IPS-18a (cell line): ENCODE measurements around the gene OR10S1.
"Not testable (repeated sequence)": the region's sequence is repeated elsewhere in the genome, so short reads cannot be mapped to it uniquely, and the experiment has no call there.

Experiments used
- H3K27ac ChIP-seq: one replicate; pipeline ENCODE4 v1.5.1; 2013; ENCODE audit warnings: low read length
- H3K27me3 ChIP-seq: one replicate; pipeline ENCODE4 v1.6.1; 2013; ENCODE audit warnings: mild to moderate bottlenecking, low read length; ENCODE audit not compliant: control insufficient read depth, insufficient read depth
- H3K36me3 ChIP-seq: one replicate; pipeline ENCODE4 v1.6.1; 2013; ENCODE audit warnings: low read depth, low read length; ENCODE audit not compliant: control insufficient read depth
- H3K4me1 ChIP-seq: one replicate; pipeline ENCODE4 v1.6.1; 2013; ENCODE audit warnings: low read depth, low read length; ENCODE audit not compliant: control insufficient read depth
- H3K4me3 ChIP-seq: one replicate; pipeline ENCODE4 v1.5.1; 2013; ENCODE audit warnings: low read length
- H3K9ac ChIP-seq: one replicate; pipeline ENCODE4 v1.6.1; 2013; ENCODE audit warnings: mild to moderate bottlenecking, low read length, moderate library complexity
- H3K9me3 ChIP-seq: one replicate; pipeline ENCODE4 v1.6.1; 2013; ENCODE audit warnings: low read depth, low read length; ENCODE audit not compliant: control insufficient read depth

The OR10S1 gene, protein sequence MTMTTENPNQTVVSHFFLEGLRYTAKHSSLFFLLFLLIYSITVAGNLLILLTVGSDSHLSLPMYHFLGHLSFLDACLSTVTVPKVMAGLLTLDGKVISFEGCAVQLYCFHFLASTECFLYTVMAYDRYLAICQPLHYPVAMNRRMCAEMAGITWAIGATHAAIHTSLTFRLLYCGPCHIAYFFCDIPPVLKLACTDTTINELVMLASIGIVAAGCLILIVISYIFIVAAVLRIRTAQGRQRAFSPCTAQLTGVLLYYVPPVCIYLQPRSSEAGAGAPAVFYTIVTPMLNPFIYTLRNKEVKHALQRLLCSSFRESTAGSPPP

GRCh38 chr11:123977731-123978347 lies at the start of gene OR10S1:
Gene OR10S1, minus strand, starts transcription at chr11:123977781. Its CDS starts 117 bp downstream, at chr11:123977664.
- H3K27me3 ChIP-seq = no peaks in the 10 kb centered on the region
- no peak within 1 kb of the TSS for H3K4me3 ChIP-seq
- H3K9ac ChIP-seq = no peak within 1 kb of the TSS
- no peaks in the 10 kb centered on the region for H3K9me3 ChIP-seq
- no peaks in the 10 kb centered on the region for H3K4me1 ChIP-seq
- H3K27ac ChIP-seq = no peak within 1 kb of the TSS
- no peaks in the 10 kb centered on the region for H3K36me3 ChIP-seq

DNA sequence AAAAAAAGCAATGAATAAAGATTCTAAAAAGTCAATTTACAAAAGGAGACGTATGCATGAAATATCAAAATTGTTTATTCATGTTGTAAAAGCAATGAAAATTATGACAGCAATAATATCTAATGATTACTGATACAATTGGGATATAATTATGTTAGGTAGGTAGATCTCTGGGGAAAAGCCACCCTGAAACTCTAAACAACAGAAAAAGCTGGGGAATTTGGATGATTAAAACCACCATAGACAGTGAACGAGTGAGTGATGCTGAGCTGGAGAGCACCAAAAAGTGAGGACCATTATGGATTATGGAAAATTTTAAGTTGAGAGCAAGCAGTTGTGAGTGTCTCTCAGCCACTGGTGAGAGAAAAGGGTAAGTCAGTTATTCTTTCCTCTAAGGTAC lies 48.9 kb upstream of the OR10S1 start, which contains the start of gene OR10G8:
OR10G8 (plus strand) TSS at position 301 of the 400 bp plus-strand sequence. CDS start 2,825 bp downstream, outside the sequence.
- Histone ChIP-seq H3K9ac (no peak within 1 kb of the TSS), H3K4me1 (no peaks in the 10 kb centered on the region), H3K9me3 (no peaks in the 10 kb centered on the region), H3K4me3 (no peak within 1 kb of the TSS), H3K36me3 (no peaks in the 10 kb centered on the region), H3K27ac (no peak within 1 kb of the TSS), H3K27me3 (no peaks in the 10 kb centered on the region)

DNA sequence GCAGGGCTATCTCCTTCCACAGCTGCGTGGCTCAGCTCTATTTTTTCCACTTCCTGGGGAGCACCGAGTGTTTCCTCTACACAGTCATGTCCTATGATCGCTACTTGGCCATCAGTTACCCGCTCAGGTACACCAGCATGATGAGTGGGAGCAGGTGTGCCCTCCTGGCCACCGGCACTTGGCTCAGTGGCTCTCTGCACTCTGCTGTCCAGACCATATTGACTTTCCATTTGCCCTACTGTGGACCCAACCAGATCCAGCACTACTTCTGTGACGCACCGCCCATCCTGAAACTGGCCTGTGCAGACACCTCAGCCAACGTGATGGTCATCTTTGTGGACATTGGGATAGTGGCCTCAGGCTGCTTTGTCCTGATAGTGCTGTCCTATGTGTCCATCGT lies 38.3 kb upstream of the OR10S1 start:
- not testable (repeated sequence) for H3K27me3 ChIP-seq, H3K9ac ChIP-seq, H3K36me3 ChIP-seq, H3K4me3 ChIP-seq, H3K4me1 ChIP-seq, H3K27ac ChIP-seq, H3K9me3 ChIP-seq

GRCh38 chr11:124012697-124013096 lies 35.1 kb upstream of the OR10S1 start, which contains the start of gene OR10G4:
Gene OR10G4, plus strand, starts transcription at chr11:124012997. Its CDS starts 2,578 bp downstream, at chr11:124015575.
- no peak within 1 kb of the TSS for H3K4me3 ChIP-seq

DNA sequence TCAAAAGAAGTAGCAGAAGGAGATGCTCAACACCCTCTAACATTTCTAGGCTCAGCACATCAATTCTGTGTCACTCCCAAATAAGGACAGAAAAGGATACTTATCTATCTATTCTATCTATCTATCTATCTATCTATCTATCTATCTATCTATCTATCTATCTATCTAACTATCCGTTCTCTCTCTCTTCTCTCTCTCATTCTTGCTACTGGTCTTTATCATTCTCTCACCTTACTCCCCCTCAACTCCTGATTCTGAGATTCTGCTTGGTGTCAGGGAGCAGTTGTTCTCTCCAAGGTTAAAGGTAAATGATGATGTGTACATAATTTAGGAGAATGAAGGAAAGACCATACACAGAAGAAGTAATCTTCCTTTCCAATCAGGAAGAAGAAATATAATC lies 17.5 kb upstream of the OR10S1 start, which contains the start of gene OR10G6:
OR10G6 (minus strand) TSS at position 43 of the 400 bp plus-strand sequence; CDS start at position 43, 0 bp downstream.
- H3K27ac ChIP-seq = no peak within 1 kb of the TSS
- no peaks in the 10 kb centered on the region for H3K27me3 ChIP-seq
- H3K4me3 ChIP-seq = no peak within 1 kb of the TSS
- H3K4me1 ChIP-seq = no peaks in the 10 kb centered on the region
- no peak within 1 kb of the TSS for H3K9ac ChIP-seq
- no peaks in the 10 kb centered on the region for H3K36me3 ChIP-seq
- no peaks in the 10 kb centered on the region for H3K9me3 ChIP-seq

More at GRCh38 chr11:124012697-124013096, 35.1 kb upstream of the OR10S1 start, which contains the start of gene OR10G4:
- Histone ChIP-seq H3K36me3 (no peaks in the 10 kb centered on the region), H3K27ac (no peak within 1 kb of the TSS), H3K9ac (no peak within 1 kb of the TSS), H3K27me3 (no peaks in the 10 kb centered on the region), H3K9me3 (no peaks in the 10 kb centered on the region), H3K4me1 (no peaks in the 10 kb centered on the region)

DNA sequence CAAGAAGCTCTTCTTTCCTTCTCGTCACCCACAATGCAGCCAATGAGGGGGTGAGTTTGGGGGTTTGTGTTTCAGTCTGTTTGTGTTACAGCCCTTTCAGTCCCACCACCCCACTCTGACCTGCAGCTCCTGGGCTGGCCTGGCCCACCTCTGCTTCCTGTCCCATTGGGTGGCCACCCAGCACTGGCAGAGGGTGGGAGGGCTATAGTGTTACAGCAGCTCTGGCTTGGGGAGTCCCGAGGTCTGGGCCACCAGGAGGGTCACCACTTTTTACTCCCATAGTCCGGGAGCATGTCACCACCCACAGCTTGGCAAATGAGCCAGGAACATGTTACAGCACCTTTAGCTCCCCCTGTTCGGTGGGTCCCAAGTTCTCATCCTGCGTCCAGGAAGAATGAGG lies 1.7 kb upstream of the OR10S1 start:
- H3K4me1 ChIP-seq = no peaks in the 10 kb centered on the region
- H3K9ac ChIP-seq = no peak overlapping the region
- H3K36me3 ChIP-seq = no peaks in the 10 kb centered on the region
- no peaks in the 10 kb centered on the region for H3K27me3 ChIP-seq
- H3K27ac ChIP-seq = no peak overlapping the region
- no peak overlapping the region for H3K4me3 ChIP-seq
- no peaks in the 10 kb centered on the region for H3K9me3 ChIP-seq

GRCh38 chr11:123976770-123977560 lies 616 bp downstream of the OR10S1 start:
- Histone ChIP-seq H3K27me3 (no peaks in the 10 kb centered on the region), H3K4me3 (no peak overlapping the region), H3K4me1 (no peaks in the 10 kb centered on the region), H3K36me3 (no peaks in the 10 kb centered on the region), H3K9ac (no peak overlapping the region), H3K27ac (no peak overlapping the region), H3K9me3 (no peaks in the 10 kb centered on the region)

GRCh38 chr11:123973816-123974215 lies 3.8 kb downstream of the OR10S1 start:
- H3K27ac ChIP-seq = no peak overlapping the region
- no peak overlapping the region for H3K4me3 ChIP-seq
- no peaks in the 10 kb centered on the region for H3K9me3 ChIP-seq
- H3K36me3 ChIP-seq = no peaks in the 10 kb centered on the region
- H3K4me1 ChIP-seq = no peaks in the 10 kb centered on the region
- no peak overlapping the region for H3K9ac ChIP-seq
- no peaks in the 10 kb centered on the region for H3K27me3 ChIP-seq

DNA sequence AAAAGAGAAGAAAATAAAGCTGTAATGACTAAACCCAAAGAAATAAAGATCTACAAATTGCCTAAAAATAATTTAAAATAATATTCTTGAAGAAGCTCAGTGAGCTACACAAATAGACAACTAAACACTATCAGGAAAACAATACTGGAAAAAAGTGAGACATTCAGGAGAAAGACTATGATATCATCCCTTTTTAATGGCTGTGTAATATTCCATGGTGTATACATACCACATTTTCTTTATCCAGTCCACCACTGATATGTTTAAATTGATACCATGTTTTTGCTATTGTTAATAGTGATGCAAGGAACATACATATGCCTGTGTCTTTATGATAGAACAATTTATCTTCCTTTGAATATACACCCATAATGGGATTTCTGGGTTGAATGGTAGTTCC lies 20.8 kb downstream of the OR10S1 start:
- no peak overlapping the region for H3K27ac ChIP-seq
- no peaks in the 10 kb centered on the region for H3K4me1 ChIP-seq
- no peaks in the 10 kb centered on the region for H3K9me3 ChIP-seq
- H3K4me3 ChIP-seq = no peak overlapping the region
- H3K9ac ChIP-seq = no peak overlapping the region
- no peaks in the 10 kb centered on the region for H3K27me3 ChIP-seq
- no peaks in the 10 kb centered on the region for H3K36me3 ChIP-seq

DNA sequence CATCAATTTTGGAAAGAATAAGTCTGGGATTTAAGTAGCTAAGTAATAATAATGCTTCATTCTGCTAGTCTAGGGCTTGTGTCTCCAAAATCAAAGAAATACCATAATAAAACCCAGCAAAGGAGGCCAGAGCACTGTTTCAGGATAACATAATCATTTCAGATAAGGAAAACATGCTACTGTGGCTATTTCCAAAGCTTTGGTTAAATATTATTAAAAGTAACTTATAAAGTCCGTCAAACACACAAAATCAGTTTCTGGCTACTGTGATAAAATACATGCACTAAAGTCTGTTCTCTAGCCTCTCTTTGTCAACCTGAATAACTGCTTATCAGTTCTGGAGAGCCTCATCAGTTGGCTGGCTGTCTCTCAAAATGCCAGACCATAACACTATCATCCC lies 32.4 kb downstream of the OR10S1 start:
- Histone ChIP-seq H3K36me3 (no peaks in the 10 kb centered on the region), H3K9me3 (no peaks in the 10 kb centered on the region), H3K27ac (no peak overlapping the region), H3K9ac (no peak overlapping the region), H3K27me3 (no peaks in the 10 kb centered on the region), H3K4me3 (no peak overlapping the region), H3K4me1 (no peaks in the 10 kb centered on the region)

- H3K27ac ChIP-seq = no peak within 1 kb of the TSS
- H3K9ac ChIP-seq = no peak within 1 kb of the TSS
- H3K27me3 ChIP-seq = no peaks in the 10 kb centered on the region
- H3K4me1 ChIP-seq = no peaks in the 10 kb centered on the region
- H3K36me3 ChIP-seq = no peaks in the 10 kb centered on the region
- no peaks in the 10 kb centered on the region for H3K9me3 ChIP-seq
- no peak within 1 kb of the TSS for H3K4me3 ChIP-seq
Measured at GRCh38 chr11:123943738-123944137, 33.8 kb downstream of the OR10S1 start, which contains the start of gene OR6T1. Gene OR6T1, minus strand, starts transcription at chr11:123943838. Its CDS starts 0 bp downstream, at chr11:123943838.
